Rectal smooth muscle tissue (tissue), 1 donor: ENCODE data around the gene NCOA4.

Experiments used
- H3K27ac ChIP-seq: one replicate; pipeline ENCODE4 v1.7.0; 2013; ENCODE audit warnings: low read depth, low read length, inconsistent platforms
- H3K27me3 ChIP-seq: one replicate; pipeline ENCODE4 v1.7.0; 2013; ENCODE audit warnings: low read length; ENCODE audit not compliant: control insufficient read depth, insufficient read depth
- H3K36me3 ChIP-seq: one replicate; pipeline ENCODE4 v1.7.0; 2013; ENCODE audit warnings: low read length; ENCODE audit not compliant: control insufficient read depth, insufficient read depth
- H3K4me1 ChIP-seq: one replicate; pipeline ENCODE4 v1.7.0; 2013; ENCODE audit warnings: low read length; ENCODE audit not compliant: control insufficient read depth, insufficient read depth
- H3K4me3 ChIP-seq: one replicate; pipeline ENCODE4 v1.7.0; 2013; ENCODE audit warnings: low read length
- H3K9ac ChIP-seq: one replicate; pipeline ENCODE4 v1.7.0; 2013; ENCODE audit warnings: low read length

Gene NCOA4

GRCh38 chr10:46030091-46030937 is at the start of gene NCOA4:
NCOA4 (minus strand) TSS chr10:46030623; CDS start chr10:46016680, 13,943 bp downstream.
- Histone ChIP-seq H3K27ac (peak within 1 kb of the TSS; percentile 93), H3K4me1 (peaks cover 30% of the 10 kb centered on the region), H3K27me3 (no peaks in the 10 kb centered on the region), H3K9ac (peak within 1 kb of the TSS; percentile 95), H3K36me3 (no peaks in the 10 kb centered on the region), H3K4me3 (peak within 1 kb of the TSS; percentile 97)

- H3K4me3 ChIP-seq: no peak overlapping the region
- H3K27me3 ChIP-seq: no peaks in the 10 kb centered on the region
- no peak overlapping the region for H3K9ac ChIP-seq
- H3K36me3 ChIP-seq: no peaks in the 10 kb centered on the region
- no peaks in the 10 kb centered on the region for H3K4me1 ChIP-seq
- H3K27ac ChIP-seq: no peak overlapping the region
Measured at GRCh38 chr10:46079831-46080585, 49.6 kb upstream of the NCOA4 start.

DNA sequence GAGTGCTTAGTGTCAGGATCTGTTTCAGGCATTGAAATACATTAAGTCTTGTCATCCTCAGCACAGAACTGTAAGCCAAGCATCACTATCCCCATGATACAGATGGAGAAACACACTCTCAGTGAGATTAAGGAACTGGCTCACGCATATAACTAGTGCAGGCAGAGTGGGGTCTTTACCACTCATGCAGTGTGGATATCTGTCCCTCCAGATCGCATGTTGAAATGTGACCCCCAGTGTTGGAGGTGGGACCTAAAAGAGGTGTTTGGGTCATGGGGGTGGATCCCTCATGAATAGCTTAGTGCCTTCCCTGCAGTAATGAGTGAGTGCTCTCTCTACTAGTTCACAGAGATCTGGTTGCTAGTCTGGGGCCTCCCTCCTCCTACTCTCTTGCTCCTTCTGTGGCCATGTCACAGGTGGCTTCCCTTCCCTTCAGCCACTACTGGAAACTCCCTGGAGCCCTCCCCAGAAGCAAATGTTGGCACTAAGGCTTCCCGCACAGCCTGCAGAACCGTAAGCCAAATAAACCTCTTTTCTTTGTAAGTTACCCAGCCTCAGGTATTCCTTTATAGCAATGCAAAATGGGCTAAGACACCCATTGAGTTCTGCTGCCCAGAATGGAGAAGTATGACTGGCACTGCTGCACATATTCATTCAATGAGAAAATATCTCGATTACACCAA is 47.4 kb upstream of the NCOA4 start:
- Histone ChIP-seq H3K4me3 (no peak overlapping the region), H3K4me1 (no peaks in the 10 kb centered on the region), H3K36me3 (no peaks in the 10 kb centered on the region), H3K9ac (no peak overlapping the region), H3K27me3 (no peaks in the 10 kb centered on the region), H3K27ac (no peak overlapping the region)

DNA sequence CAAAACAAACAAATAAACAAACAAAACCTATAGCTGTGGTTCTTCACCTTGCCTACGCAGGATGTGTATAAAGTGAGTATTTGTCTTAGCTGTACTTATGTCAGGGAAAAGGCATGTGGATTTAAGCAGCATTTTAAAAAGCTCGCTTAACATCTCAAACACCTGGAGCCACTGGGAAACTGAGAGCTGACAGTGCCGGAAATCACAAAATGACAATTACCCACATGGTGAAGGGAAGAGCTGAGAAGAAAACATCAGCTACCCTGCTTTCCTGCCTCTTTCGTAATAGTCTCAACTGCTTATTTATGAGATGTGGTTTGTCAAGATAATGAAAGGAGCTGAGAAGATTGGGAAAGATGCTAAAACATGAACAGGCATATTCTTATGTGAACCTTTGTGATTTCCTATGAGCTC is 46.7 kb upstream of the NCOA4 start:
- Histone ChIP-seq H3K9ac (no peak overlapping the region), H3K27me3 (no peaks in the 10 kb centered on the region), H3K36me3 (no peaks in the 10 kb centered on the region), H3K27ac (no peak overlapping the region), H3K4me3 (no peak overlapping the region), H3K4me1 (no peaks in the 10 kb centered on the region)

GRCh38 chr10:46075869-46076268 is 45.4 kb upstream of the NCOA4 start:
- Histone ChIP-seq H3K4me3 (no peak overlapping the region), H3K27ac (no peak overlapping the region), H3K4me1 (no peaks in the 10 kb centered on the region), H3K27me3 (no peaks in the 10 kb centered on the region), H3K9ac (no peak overlapping the region), H3K36me3 (no peaks in the 10 kb centered on the region)

DNA sequence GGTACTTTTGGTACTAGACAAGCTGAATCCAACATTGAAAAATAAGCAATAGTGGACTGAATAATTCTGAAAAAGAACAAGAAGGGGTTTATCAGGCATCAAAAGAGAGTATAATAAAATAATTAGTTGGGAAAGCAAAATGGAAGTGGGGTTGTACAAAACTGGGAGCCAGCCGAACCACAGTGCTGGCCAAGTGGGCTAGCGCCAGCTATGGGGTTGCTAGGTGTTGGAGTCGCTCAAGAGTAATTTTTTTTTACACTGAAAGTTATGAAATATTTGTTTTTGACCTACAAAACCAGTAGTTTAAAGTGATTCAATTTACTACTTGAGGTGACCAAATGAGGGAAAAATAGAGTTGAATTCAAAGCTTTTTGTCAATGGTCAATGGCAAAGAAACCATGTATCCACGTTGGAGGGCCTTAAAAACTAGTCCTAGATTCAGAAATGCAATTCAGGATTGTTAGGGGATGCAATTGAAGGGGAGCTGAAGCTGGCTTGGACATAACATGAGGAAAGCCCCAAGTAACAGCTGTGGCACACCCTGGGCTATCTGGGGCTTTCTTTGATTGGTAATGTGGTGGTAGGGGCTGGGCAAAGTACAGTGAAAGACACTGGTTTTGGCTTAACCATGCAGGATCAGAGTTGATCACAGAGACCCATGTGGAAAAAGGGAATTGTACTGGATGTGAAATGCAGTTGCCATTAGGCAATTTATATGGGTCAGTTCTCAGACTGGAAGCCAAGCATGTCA is 43.9 kb upstream of the NCOA4 start:
- H3K4me1 ChIP-seq: no peaks in the 10 kb centered on the region
- no peaks in the 10 kb centered on the region for H3K27me3 ChIP-seq
- no peak overlapping the region for H3K9ac ChIP-seq
- no peak overlapping the region for H3K27ac ChIP-seq
- H3K36me3 ChIP-seq: no peaks in the 10 kb centered on the region
- H3K4me3 ChIP-seq: no peak overlapping the region

- Histone ChIP-seq H3K27ac (no peak overlapping the region), H3K4me1 (no peaks in the 10 kb centered on the region), H3K27me3 (no peaks in the 10 kb centered on the region), H3K36me3 (no peaks in the 10 kb centered on the region), H3K4me3 (no peak overlapping the region), H3K9ac (no peak overlapping the region)
Measured at GRCh38 chr10:46073564-46073963, 43.1 kb upstream of the NCOA4 start.

GRCh38 chr10:46070749-46071148 is 40.3 kb upstream of the NCOA4 start:
- H3K27ac ChIP-seq: no peak overlapping the region
- H3K36me3 ChIP-seq: no peaks in the 10 kb centered on the region
- H3K4me1 ChIP-seq: no peaks in the 10 kb centered on the region
- no peak overlapping the region for H3K4me3 ChIP-seq
- no peak overlapping the region for H3K9ac ChIP-seq
- H3K27me3 ChIP-seq: no peaks in the 10 kb centered on the region

DNA sequence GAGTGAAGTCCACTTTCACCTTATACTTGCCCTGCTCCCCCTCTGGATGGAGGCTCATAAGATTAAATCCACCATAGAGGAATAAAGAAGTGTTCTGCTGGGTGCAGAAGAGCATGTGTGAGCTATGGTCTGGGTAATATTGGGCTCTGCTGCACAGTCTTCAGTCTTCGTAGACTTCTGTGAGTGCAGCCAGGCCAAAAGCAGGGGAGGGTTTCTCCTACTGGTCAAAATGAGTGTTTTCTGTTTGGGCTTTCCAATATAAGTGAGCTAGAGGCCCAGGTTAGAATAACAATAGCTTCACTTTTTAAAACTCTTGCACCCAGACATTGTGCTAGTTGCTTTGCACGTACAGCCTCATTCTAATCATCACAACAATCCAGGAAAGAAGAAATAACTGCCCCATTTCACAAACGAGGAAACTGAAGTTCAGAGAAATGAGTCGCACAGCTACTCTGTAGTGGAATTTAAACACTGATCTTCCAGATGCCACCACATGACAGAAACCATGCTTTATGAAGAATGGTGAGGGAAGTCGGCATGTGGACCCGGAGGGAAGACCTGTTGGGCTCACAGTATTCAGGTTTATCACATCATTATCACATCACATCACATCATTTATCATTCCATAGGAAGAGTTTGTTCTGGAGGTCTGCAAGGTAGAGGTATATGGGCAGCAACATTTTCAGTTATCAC is 39.5 kb upstream of the NCOA4 start:
- Histone ChIP-seq H3K27ac (no peak overlapping the region), H3K27me3 (no peaks in the 10 kb centered on the region), H3K9ac (no peak overlapping the region), H3K36me3 (no peaks in the 10 kb centered on the region), H3K4me3 (no peak overlapping the region), H3K4me1 (no peaks in the 10 kb centered on the region)

DNA sequence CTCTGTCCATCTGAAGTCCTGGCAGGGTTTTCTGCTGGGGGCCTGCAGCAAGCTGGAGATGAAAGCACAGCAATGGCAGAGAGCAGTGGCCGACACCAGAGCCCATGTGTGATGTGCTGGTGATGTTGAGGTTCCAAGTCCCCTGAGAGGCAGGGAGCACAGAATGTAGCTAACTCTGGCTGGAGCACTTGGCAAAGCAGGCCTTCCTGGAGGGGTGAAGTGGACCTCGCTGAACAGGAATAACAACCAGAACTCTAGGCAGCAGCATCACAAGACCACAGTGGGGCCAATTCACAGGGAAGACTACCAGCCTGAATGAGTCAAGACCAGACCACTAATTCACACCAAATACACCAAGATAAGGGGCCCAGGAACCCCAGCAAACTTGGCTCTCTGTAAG is 38.5 kb upstream of the NCOA4 start:
- H3K9ac ChIP-seq: no peak overlapping the region
- no peaks in the 10 kb centered on the region for H3K27me3 ChIP-seq
- H3K4me1 ChIP-seq: no peaks in the 10 kb centered on the region
- no peaks in the 10 kb centered on the region for H3K36me3 ChIP-seq
- no peak overlapping the region for H3K4me3 ChIP-seq
- H3K27ac ChIP-seq: no peak overlapping the region

DNA sequence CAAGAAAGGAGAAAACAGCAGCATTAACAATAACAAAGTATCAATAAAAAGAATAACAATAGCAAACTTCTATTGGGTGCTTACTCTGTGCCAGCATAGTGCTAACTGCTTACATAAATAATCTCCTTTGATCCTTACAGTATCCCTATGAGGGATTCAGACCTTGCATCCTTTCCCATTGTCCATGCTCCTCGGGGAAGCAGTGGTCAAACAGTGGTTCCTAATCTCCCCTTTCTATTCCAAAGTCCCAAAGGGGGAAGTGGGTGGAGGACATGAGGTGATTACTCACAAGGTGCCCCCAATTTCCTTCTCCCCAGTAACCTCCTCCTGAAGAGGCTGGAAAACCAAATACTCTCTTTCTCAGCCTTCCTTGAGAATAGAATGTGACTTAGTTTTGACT is 37.7 kb upstream of the NCOA4 start:
- Histone ChIP-seq H3K27ac (no peak overlapping the region), H3K4me3 (no peak overlapping the region), H3K36me3 (no peaks in the 10 kb centered on the region), H3K9ac (no peak overlapping the region), H3K4me1 (no peaks in the 10 kb centered on the region), H3K27me3 (no peaks in the 10 kb centered on the region)
